ENCODE data around the gene COP1. TPM values are rescaled to one million over a fixed set of nuclear protein-coding genes. Genes with fewer than 3 reads are reported as not detected.

The COP1 gene
- polyA plus RNA-seq, 2 of the 4 experiments (the other 2 are of a cell fraction) = 21.9 to 42.0 TPM

DNA sequence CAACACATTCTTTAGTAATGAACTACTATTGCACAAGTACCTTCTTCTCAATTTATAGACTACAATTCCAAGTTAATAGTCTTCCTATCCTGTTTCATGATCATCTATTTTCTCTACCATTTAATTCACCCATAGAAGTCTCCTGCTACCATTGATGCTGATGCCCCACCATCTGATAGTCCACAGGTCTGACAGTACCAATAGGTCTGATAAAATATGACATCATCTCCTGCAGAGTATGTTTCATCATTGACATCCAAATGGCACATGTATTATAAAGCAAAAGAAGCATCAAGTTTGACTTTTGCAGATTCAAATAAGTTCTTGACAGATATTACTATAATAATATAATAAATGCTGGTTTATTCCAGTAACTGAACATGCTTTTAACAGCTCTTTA is 5.5 kb downstream of the COP1 start:
- no peak for ATAC-seq
- ChIA-PET CTCF (no interaction called here), POLR2A (no interaction called here)
- no peak for FAIRE-seq
- peaks cover 17% of the 10 kb centered on the region; the same call in 2 of the 3 replicates for H3K4me1 ChIP-seq
- DNase-seq (ENCODE audit: low read depth in 1 of 2, low spot score in 1 of 2) = no peak
- TF ChIP-seq, protein P1, sequence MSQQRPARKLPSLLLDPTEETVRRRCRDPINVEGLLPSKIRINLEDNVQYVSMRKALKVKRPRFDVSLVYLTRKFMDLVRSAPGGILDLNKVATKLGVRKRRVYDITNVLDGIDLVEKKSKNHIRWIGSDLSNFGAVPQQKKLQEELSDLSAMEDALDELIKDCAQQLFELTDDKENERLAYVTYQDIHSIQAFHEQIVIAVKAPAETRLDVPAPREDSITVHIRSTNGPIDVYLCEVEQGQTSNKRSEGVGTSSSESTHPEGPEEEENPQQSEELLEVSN (IDR thresholded peaks at IDR 0.05; ENCODE audit: borderline replicate concordance, low read depth) = no peak
- TF ChIP-seq, protein P2, sequence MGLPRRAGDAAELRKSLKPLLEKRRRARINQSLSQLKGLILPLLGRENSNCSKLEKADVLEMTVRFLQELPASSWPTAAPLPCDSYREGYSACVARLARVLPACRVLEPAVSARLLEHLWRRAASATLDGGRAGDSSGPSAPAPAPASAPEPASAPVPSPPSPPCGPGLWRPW (IDR thresholded peaks at IDR 0.05) = no peak
- TF ChIP-seq NR3C1 (IDR thresholded peaks at IDR 0.05) (no peak), TP53 (CRISPR knock-in tag; IDR thresholded peaks at IDR 0.05) (no peak), EHF (CRISPR knock-in tag; IDR thresholded peaks at IDR 0.05) (no peak), ESRRA (IDR thresholded peaks at IDR 0.05; ENCODE audit: borderline replicate concordance, low read length) (no peak), TFCP2L1 (CRISPR knock-in tag; IDR thresholded peaks at IDR 0.05) (no peak), EHMT2 (IDR thresholded peaks at IDR 0.05; ENCODE audit: low read depth) (no peak), CHD4 (IDR thresholded peaks at IDR 0.05; ENCODE audit: borderline replicate concordance) (no peak), PHF8 (IDR thresholded peaks at IDR 0.05; ENCODE audit: borderline replicate concordance, low read depth) (no peak), KDM1A (IDR thresholded peaks at IDR 0.05; ENCODE audit: low read depth) (no peak), RFX5 (IDR thresholded peaks at IDR 0.05) (no peak), SMC3 (IDR thresholded peaks at IDR 0.05) (no peak)
- TF ChIP-seq, protein P3, sequence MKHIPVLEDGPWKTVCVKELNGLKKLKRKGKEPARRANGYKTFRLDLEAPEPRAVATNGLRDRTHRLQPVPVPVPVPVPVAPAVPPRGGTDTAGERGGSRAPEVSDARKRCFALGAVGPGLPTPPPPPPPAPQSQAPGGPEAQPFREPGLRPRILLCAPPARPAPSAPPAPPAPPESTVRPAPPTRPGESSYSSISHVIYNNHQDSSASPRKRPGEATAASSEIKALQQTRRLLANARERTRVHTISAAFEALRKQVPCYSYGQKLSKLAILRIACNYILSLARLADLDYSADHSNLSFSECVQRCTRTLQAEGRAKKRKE (CRISPR knock-in tag; IDR thresholded peaks at IDR 0.05; ENCODE audit: low read depth) = no peak
- TF ChIP-seq, protein P4, sequence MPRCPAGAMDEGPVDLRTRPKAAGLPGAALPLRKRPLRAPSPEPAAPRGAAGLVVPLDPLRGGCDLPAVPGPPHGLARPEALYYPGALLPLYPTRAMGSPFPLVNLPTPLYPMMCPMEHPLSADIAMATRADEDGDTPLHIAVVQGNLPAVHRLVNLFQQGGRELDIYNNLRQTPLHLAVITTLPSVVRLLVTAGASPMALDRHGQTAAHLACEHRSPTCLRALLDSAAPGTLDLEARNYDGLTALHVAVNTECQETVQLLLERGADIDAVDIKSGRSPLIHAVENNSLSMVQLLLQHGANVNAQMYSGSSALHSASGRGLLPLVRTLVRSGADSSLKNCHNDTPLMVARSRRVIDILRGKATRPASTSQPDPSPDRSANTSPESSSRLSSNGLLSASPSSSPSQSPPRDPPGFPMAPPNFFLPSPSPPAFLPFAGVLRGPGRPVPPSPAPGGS (IDR thresholded peaks at IDR 0.05) = no peak
- TF ChIP-seq, protein P5, sequence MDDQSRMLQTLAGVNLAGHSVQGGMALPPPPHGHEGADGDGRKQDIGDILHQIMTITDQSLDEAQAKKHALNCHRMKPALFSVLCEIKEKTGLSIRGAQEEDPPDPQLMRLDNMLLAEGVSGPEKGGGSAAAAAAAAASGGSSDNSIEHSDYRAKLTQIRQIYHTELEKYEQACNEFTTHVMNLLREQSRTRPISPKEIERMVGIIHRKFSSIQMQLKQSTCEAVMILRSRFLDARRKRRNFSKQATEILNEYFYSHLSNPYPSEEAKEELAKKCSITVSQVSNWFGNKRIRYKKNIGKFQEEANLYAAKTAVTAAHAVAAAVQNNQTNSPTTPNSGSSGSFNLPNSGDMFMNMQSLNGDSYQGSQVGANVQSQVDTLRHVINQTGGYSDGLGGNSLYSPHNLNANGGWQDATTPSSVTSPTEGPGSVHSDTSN (IDR thresholded peaks at IDR 0.05) = no peak
- TF ChIP-seq, protein P6, sequence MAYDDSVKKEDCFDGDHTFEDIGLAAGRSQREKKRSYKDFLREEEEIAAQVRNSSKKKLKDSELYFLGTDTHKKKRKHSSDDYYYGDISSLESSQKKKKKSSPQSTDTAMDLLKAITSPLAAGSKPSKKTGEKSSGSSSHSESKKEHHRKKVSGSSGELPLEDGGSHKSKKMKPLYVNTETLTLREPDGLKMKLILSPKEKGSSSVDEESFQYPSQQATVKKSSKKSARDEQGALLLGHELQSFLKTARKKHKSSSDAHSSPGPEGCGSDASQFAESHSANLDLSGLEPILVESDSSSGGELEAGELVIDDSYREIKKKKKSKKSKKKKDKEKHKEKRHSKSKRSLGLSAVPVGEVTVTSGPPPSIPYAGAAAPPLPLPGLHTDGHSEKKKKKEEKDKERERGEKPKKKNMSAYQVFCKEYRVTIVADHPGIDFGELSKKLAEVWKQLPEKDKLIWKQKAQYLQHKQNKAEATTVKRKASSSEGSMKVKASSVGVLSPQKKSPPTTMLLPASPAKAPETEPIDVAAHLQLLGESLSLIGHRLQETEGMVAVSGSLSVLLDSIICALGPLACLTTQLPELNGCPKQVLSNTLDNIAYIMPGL (CRISPR knock-in tag; IDR thresholded peaks at IDR 0.05; ENCODE audit: borderline replicate concordance) = no peak
- H3K4me2 ChIP-seq = no peak overlapping the region
- H3K9me3 ChIP-seq = no peaks in the 10 kb centered on the region
- H3K4me3 ChIP-seq = no peak overlapping the region
- no peak overlapping the region for H3K27ac ChIP-seq

DNA sequence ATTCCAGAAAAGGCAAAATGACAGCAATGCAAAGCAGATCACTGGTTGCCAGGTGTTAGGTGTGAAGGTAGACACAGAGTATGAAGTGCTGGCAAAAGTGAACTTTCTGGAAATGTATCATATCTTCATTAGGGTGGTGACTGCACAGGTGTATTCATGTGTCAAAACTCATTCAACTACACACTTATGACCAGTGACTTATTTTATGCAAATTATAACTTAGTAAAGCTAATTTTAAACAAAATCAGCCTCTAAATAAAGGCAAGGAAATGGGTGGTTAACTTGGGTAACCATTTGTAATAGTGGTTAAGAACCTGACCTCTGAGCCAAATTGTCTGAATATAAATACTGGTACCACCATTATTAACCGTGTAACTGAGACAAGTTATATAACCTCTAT is 7.4 kb downstream of the COP1 start:
- Histone ChIP-seq H3K4me1 (peaks cover 8% of the 10 kb centered on the region; the same call in 2 of the 3 replicates), H3K27ac (no peak overlapping the region), H3K9me3 (no peaks in the 10 kb centered on the region), H3K4me2 (no peak overlapping the region), H3K4me3 (no peak overlapping the region)
- FAIRE-seq (no peak), ATAC-seq (no peak), DNase-seq (ENCODE audit: low read depth in 1 of 2, low spot score in 1 of 2) (no peak)
- WGBS (ENCODE audit: missing lambda C conversion rate) = 74% methylated on average over 1 of the region's 1 CpG
- CTCF ChIA-PET = no interaction called here
- POLR2A ChIA-PET = no interaction called here
- TF ChIP-seq, protein P7, sequence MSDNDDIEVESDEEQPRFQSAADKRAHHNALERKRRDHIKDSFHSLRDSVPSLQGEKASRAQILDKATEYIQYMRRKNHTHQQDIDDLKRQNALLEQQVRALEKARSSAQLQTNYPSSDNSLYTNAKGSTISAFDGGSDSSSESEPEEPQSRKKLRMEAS (IDR thresholded peaks at IDR 0.05) = no peak
- TF ChIP-seq, protein P6 (CRISPR knock-in tag; IDR thresholded peaks at IDR 0.05; ENCODE audit: borderline replicate concordance) = no peak
- TF ChIP-seq, protein P4 (IDR thresholded peaks at IDR 0.05) = no peak
- no peak for TF ChIP-seq KDM5A (IDR thresholded peaks at IDR 0.05)
- TF ChIP-seq PHF8 (IDR thresholded peaks at IDR 0.05; ENCODE audit: borderline replicate concordance, low read depth) = no peak
- no peak for TF ChIP-seq CBX2 (IDR thresholded peaks at IDR 0.05; ENCODE audit: borderline replicate concordance, low read depth)
- TF ChIP-seq HOXB5 (CRISPR knock-in tag; IDR thresholded peaks at IDR 0.05) = no peak
- TF ChIP-seq KDM1A (IDR thresholded peaks at IDR 0.05; ENCODE audit: low read depth) = no peak
- no peak for TF ChIP-seq CBX8 (IDR thresholded peaks at IDR 0.05)
- TF ChIP-seq RFX5 (IDR thresholded peaks at IDR 0.05) = no peak
- TF ChIP-seq, protein P1 (IDR thresholded peaks at IDR 0.05; ENCODE audit: borderline replicate concordance, low read depth) = no peak
- TF ChIP-seq RAD21 (conservative IDR thresholded peaks at IDR 0.05 in 1 of 2, IDR thresholded peaks at IDR 0.05 in 1 of 2) = no peak
- no peak for TF ChIP-seq POLR2AphosphoS2 (conservative IDR thresholded peaks at IDR 0.05; ENCODE audit: low read length)
- no peak for TF ChIP-seq CHD4 (IDR thresholded peaks at IDR 0.05; ENCODE audit: borderline replicate concordance)
- no peak for TF ChIP-seq FOSL2 (IDR thresholded peaks at IDR 0.05)
- no peak for TF ChIP-seq FOSL2 (CRISPR knock-in tag; IDR thresholded peaks at IDR 0.05)
- TF ChIP-seq ZSCAN20 (CRISPR knock-in tag; IDR thresholded peaks at IDR 0.05) = no peak

Measured in A549 (cell line).